GM18867 (cell line): ENCODE measurements around the gene DYNLT2B.
"Not testable (repeated sequence)": the region's sequence is repeated elsewhere in the genome, so short reads cannot be mapped to it uniquely, and the experiment has no call there.

ENCODE experiments used
- ATAC-seq: cut with Tn5 transposase; IDR thresholded peaks from one replicate; pipeline ENCODE4 v1.9.1; 2021; ENCODE audit warnings: mild to moderate bottlenecking, moderate library complexity; ENCODE audit not compliant: unreplicated experiment

Gene DYNLT2B

DNA sequence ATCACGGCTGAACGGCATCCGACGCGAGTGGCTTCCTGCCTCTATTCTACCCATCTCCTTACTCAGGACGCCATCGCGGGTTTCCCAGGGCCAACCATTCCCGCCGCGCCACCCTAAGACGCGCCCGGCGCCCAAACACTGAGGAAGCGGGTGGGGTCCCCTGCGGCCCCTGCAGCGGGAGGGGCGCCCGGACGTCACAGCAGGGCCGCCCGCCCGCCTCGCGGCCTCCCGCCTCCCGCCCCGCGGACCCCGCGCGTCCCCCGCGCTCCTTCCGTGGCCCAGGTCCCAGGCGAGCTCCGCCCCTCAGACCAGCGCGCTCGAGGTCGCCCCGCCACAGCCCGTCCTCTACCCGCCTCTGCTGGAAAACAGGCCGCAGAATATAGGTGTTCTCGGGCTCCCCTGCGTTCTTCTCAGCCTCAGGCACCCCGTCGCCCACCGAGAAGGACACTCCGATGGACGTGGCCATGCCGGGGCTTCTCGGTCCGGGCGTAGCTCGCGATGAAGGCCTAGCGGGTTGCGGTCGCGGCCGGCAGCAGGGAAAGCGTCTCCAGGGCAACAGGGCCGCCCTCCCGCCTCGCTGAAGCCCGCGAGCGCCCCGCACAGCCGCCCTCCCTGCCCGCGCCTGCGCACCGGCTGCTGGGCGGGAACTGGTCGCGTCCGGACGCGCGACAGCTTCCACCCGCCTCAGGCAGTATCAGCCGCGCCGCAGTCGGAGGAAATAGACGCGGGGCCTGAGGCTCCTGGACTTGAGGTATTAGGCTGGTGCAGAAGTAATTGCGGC, at the start of gene DYNLT2B:
Gene DYNLT2B (minus strand): TSS at position 554 of the 781 bp plus-strand sequence. CDS start 88 bp downstream, at position 466.
- peak; percentile 85 for ATAC-seq

DNA sequence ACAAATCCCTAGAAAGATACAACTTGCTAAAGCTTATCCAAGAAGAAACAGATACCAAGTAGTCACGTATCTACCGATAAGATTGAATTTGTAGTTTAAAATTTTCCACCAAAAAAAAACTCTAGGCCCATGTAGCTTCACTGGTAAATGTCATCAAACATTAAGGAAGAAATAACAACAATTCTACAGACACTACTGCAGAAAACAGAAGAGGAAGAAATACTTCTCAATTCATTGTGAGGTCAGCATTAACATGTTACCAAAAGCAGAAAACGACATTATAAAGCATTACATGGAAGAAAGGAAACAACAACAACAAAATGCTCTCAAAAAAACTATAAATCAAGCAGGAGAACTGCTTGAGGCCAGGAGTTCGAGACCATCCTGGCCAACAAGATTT, 47.7 kb upstream of the DYNLT2B start:
- no peak for ATAC-seq

DNA sequence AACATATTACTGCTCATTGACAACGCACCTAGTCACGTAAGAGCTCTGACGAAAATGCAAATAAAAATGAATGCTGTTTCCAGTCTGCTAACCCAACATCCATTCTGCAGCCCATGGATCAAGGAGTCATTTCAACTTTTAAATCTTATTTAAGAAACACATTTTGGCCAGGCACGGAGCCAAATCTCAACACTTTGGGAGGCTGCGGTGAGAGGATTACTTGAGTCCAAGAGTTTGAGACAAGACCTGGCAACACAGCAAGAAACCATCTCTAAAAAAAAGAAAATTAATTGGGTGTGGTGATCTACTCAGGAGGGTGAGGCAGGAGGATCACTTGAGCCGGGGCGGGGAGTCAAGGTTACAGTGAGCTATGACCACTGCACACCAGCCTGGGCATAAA, 42.5 kb upstream of the DYNLT2B start:
- ATAC-seq: no peak

DNA sequence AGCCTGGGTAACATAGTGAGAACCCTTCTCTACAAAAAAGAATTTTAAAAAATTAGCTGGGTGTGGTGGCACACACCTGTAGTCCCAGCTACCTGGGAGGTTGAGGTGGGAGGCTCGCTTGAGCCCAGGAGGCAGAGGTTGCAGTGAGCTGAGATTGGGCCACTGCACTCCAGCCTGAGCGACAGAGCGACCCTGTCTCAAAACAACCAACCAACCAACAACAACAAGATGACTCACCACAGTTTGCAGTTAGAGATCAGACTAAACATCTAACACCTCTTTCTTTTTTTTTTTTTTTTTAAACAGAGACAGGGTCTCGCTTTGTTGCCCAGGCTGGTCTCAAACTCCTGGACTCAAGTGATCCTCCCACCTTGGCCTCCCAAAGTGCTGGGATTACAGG, 40.5 kb upstream of the DYNLT2B start:
- ATAC-seq: not testable (repeated sequence)

DNA sequence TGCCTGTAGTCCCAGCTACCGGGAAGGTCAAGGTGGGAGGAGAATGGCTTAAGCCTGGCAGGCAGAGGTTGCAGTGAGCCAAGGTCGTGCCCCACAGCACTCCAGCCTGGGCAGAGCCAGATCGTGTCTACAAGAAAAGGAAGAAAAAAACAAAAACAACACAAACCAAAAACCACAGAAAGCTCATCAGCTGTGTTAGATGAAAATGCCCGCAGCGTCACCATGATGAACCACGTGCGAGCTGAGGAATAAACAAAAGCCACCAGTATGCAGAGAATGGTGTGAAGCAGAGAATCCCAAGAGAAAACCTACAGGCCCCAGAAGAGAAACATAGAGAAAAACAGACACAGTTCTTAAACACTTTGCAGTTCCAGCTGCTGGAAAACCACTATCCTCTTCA, 39.9 kb upstream of the DYNLT2B start:
- no peak for ATAC-seq

DNA sequence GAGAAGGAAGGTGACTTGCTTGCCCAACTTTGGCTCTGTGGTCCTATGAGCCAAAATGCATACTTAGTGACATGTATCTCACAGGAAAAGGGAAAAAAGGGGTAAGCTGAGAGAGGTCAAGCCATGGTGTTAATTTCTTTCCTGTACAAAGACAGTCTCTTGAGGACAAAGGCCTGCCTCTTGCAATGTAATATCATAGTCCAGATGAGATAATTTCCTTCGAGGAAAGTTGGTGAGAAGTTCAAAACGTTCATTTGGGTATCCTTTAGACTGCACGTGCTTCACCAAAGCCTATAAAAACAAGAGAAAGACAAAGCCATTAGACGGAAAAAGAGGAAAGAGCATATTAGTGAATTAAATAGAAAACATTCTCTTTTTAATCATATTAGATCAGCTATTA, 38.5 kb upstream of the DYNLT2B start:
- no peak for ATAC-seq

DNA sequence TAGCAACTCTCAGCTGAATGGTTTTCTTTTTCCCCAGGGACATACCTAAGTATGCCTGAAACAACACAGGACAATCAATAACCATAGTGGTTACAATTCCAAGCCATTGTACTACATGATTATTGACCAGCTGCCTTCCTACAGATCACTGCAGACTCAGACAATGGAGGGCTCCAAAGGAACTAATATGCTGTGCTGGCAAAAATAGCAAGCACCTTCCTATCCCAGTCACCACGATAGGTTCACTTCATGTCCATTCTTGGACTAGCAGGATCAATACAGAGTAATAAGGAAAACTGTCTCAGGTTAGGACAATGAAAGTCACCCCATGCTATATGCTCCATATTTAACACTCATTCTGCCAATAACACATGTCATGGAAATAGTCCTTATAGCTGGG, 37.6 kb upstream of the DYNLT2B start:
- ATAC-seq: no peak

DNA sequence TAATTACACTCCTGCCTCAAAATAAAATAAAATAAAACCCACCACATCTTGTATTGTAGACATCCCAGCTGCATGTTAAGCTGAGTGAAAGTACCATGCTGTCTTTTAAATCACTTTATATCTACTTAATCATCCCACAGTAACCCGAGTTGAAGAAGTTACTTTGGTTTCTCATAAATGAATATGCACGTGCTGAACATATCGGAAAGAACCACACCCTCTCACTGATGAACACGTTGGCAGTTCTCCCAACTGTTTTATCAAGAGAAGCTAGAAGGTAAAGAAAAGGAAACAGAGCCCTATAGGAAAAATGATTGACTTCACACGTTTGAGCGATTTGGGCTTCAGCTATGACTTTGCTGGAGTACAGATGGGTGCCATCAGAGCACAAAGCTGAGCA, 36.1 kb upstream of the DYNLT2B start:
- ATAC-seq: no peak

DNA sequence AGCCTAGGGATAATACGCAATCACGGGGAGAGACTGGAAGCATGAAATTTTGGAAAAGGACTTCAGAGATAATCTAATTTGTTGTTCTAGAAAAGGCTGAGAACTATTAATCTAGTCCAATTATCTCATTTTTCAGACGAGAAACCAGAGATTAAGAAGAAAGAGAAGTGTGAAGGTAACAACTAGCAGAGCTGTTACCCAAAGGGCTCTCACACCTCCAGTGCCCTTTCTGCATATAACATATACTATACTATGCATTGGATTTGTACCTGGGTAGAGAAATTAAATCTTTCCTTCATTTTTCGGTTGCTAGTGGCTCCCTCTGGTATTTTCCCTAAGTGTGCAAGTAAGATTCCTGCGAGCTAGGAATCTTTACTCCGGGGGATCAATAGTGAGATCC, 33.5 kb upstream of the DYNLT2B start:
- ATAC-seq: no peak

DNA sequence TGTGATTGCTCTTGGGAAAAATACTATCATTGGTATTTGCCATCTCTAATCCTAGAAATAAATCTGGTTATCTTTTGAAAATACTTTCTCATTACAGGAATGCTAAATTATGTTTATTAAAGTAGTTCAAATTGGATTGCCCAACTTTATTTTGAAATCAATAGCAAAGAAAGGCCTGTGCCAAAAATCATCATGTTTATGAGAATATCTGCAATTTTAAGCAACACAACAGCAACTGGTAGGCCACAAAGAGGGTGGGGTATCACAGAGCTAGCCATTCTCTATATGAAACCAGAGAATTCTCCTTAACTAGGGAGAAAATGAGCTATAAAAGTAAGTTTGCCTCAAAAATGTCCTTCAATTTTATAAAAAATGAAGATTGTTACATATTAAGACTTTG, 32.0 kb upstream of the DYNLT2B start:
- ATAC-seq: no peak

DNA sequence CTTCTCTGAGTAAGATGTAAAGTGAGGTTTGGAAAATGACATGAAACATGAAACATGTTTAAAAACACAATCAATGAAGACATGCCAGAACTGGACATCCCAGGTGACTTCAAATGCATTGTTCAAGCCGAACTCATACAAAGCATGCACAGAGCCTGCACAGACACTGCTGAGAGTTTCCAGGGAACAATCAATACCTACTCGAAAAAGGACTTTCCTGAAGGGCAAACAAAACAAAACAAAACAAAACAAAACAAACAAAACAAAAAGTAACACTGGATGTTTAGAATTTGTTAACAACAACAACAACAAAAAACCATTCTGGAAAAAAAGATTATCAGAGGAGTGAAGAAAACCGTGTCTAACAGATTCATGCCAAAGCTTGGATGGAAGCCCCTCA, 30.7 kb upstream of the DYNLT2B start:
- ATAC-seq: no peak

DNA sequence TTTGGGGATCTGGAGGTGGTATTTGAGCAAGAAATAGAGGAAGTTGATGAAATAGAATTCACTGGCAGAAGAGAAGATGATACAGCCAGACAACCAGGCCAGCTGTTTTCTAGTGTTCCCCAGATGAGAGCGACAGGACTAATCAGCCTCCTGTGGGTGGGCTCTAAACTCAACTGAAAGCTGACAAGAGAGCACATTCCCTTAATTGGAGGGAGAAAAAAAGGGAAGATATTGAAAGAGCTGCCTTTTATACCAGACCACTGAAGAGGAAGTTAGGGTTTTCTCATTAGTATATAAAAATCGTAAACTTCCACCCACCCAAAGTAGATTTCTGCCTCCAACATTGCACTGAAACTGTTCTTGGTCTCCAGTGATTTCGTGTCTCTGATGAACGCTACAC, 26.6 kb upstream of the DYNLT2B start:
- ATAC-seq: no peak

DNA sequence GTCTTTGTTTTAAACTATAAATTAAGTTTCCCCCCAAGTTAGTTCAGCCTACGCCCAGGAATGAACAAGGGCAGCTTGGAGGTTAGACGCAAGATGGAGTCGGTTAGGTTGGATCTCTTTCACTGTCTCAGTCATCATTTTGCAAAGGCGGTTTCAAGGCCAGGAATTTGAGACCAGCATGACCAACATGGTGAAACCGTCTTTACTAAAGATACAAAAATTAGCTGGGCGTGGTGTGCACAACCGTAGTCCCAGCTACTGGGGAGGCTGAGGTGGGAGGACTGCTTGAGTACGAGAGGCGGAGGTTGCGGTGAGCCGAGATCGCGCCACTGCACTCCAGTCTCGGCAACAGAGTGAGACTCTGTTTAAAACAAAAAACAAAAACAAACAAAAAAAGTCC, 25.9 kb upstream of the DYNLT2B start:
- ATAC-seq: not testable (repeated sequence)

DNA sequence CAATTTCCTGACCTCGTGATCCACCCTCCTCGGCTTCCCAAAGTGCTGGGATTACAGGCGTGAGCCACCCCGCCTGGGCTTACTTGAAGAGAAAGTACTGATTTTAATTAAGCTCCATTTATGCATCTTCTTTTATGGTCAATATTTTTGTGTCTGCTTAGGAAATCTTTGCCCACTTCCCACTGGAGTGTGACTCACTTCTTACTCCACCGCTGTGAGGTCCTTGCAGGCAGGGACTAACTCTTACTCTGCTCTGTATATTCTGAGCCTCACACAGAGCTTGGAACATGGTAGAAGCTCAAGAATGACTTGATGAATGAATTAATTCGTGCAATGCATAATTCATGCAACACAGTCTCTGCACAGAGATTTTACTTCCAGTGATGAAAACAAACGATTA, 23.1 kb upstream of the DYNLT2B start:
- ATAC-seq: no peak

DNA sequence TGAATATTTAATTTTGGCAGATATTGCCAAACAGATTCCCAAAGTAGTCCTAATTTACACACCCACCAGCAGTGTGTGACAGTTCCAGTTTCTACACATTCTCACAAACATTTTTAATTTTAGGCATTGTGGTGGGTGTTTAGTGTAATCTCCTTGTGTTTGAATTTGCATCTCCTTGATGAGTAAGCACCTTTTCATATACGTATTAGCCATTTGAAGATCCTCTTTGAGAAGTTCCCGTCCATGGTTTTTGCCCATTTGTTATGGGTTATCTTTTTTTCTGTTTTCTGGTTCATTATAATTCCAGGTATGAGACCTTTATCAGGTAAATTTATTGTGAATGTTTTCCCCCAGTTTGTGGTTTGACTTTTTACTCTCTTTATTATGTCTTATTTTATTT, 22.4 kb upstream of the DYNLT2B start:
- ATAC-seq: no peak

DNA sequence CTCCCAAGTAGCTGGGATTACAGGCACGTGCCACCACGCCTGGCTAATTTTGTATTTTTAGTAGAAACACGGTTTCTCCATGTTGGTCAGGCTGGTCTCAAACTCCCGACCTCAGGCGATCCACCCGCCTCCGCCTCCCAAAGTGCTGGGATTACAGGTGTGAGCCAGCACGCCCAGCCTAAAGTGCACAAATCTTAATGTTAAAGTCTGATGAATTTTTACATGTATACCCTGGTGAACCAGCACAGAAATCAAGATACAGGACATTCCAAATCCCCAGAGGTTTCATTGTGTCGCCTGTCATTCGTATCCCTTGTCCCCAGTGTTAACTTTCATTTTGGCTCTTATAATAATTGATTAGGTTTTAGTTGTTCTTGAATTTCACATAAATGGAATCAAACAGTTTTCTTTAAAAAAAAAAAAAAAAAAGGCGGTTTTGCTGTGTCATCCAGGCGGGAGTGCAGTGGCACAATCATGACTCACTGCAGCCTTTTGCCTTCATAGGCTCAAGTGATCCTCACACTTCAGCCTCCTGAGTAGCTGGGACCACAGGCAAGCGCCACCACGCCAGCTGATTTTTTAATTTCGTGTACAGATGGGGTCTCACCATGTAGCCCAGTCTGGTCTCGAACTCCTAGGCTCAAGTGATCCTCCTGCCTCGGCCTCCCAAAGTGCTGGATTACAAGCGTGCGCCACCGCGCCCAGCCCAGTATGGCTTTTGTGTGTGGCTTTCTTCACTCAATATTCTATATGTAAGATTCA, 21.6 kb upstream of the DYNLT2B start:
- ATAC-seq: no peak

DNA sequence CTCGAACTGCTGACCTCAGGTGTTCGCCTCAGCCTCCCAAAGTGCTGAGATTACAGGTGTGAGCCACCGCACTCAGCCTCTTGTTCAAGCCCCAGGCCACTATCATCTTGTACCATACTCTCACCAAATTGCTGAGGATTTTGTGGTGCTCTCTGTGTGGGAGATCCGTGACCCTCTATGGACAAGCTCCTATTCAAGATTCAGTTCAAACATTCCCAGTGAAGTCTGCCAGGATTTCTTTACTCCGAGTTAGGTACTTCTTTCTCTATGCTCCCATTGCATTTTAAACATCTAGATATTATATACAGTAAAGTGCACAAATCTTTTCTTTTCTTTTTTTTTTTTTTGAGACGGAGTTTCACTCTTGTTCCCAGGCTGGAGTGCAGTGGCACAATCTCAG, 21.0 kb upstream of the DYNLT2B start:
- ATAC-seq: no peak

DNA sequence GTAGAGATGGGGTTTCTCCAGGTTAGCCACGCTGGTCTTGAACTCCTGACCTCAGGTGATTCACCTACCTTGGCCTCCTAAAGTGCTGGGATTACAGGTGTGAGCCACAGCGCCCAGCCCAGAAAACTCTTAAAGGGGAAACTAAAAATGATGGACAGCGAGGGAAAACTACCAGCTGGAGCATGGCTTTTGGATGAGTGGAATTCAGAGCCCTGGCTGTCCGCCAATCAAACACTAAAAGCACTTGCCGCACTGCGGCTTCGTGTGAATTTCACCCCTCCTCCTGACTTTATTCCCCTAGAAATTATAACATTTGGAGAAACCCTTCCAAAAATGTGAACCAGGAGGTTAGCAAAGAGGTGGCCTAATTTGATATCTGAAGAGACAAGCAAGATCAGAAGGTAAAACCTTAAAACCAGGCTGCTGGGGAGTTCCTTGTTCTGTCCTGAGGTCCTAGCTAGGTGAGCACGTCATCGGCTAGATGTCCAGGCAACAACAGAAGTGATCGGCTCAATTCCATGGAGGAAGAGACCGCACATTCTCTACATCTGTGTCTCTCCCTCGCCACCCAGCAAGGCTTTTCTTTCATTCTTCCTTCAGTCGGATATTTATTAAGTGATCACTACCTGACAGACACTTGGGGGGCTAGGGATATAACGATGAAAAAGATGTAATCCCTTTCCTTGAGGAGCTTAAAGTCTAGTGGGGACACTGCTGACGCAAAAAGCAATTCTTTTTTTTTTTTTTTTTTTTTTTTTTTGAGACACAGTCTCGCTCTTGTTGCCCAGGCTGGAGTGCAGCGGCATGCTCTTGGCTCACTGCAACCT, 18.5 kb upstream of the DYNLT2B start:
- no peak for ATAC-seq

DNA sequence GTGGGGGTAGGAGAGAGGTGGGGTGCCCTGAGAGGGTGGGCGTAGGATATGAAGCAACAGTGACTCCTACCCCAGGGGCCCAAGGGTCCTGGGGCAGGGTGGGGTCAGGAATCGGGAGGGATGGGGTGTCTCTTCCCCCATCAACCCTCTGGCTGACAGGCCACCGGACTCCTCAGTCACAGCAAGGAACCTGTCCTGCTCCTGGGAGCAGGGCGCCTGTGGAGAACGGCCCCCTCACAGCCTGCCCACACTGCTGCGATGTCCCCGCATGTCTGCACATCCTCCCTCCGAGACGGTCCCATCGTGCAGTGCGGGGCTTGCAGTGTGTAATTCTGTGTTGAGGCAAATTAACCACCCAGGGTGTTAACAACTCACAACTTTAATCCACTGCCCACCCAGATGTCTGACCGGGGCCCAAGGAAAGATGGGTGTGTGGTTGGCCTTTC, 17.5 kb upstream of the DYNLT2B start:
- ATAC-seq: no peak

DNA sequence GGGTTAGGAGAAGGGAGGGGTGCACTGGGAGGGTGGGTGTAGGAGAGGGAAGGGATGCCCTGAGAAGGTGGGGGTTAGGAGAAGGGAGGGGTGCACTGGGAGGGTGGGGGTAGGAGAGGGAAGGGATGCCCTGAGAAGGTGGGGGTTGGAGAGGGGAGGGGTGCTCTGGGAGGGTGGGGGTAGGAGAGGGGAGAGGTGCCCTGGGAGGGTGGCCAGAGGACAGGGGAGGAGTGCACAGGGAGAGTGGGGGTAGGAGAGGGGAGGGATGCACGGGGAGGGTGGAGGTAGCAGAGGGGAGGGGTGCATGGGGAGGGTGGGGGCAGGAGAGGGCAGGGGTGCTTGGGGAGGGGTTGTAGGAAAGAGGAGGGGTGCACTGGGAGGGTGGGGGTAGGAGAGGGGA, 16.9 kb upstream of the DYNLT2B start:
- no peak for ATAC-seq

DNA sequence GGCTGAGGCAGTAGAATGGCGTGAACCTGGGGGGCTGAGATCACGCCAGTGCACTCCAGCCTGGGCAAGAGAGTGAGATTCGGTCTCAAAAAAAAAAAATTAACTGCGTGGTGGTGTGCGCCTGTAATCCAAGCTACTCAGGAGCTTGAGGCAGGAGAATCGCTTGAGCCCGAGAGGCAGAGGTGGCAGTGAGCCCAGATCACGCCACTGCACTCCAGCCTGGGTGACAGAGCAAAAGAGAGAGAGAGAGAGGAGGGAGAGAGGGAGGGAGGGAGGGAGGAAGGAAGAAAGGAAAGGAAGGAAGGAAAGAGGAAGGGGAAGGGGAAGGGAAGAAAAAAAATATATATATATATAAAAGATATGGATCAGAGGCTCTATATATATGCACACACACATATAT, 14.1 kb upstream of the DYNLT2B start:
- no peak for ATAC-seq
